Measurements from ENCODE around the gene LRPAP1. TPM values are rescaled to one million over a fixed set of nuclear protein-coding genes. Genes with fewer than 3 reads are reported as not detected.

LRPAP1 gene
- total RNA-seq, 1 donor from 2014 or later = 81.6 TPM

DNA sequence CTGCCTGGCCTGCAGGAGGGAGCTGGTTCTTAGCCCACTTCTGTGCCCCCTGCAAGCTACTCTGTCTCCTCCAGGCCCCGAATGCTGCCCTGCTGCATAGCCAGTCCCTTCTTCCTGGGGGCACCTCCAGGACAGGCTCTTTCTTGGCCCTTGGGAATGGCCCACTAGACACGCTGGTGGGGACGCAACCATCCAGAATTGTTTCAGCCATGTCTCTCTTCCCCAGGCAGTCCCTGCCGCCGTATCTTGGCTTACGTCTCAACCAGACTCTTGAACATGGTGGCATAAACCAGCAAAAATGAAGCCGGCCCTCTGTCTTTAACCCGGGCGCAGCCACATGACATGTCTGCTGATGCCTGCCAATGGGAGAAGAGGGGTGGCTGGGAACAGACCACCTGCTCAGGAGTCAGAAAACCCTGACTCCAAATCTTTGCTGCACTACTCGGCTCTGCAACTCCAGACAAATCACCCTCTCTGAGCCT is 9.0 kb downstream of the LRPAP1 start:
- H3K4me3 ChIP-seq (ENCODE audit: low read depth, low read length) = no peak overlapping the region
- TF ChIP-seq, protein P1, sequence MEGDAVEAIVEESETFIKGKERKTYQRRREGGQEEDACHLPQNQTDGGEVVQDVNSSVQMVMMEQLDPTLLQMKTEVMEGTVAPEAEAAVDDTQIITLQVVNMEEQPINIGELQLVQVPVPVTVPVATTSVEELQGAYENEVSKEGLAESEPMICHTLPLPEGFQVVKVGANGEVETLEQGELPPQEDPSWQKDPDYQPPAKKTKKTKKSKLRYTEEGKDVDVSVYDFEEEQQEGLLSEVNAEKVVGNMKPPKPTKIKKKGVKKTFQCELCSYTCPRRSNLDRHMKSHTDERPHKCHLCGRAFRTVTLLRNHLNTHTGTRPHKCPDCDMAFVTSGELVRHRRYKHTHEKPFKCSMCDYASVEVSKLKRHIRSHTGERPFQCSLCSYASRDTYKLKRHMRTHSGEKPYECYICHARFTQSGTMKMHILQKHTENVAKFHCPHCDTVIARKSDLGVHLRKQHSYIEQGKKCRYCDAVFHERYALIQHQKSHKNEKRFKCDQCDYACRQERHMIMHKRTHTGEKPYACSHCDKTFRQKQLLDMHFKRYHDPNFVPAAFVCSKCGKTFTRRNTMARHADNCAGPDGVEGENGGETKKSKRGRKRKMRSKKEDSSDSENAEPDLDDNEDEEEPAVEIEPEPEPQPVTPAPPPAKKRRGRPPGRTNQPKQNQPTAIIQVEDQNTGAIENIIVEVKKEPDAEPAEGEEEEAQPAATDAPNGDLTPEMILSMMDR (conservative IDR thresholded peaks at IDR 0.05; ENCODE audit: low read depth, low read length) = no peak
- no peak for DNase-seq (ENCODE audit: low read depth)

- H3K4me3 ChIP-seq (ENCODE audit: low read depth, low read length) = no peak overlapping the region
- TF ChIP-seq, protein P1 (conservative IDR thresholded peaks at IDR 0.05; ENCODE audit: low read depth, low read length) = no peak
- DNase-seq (ENCODE audit: low read depth) = no peak
Observed at GRCh38 chr4:3522651-3523050, 9.6 kb downstream of the LRPAP1 start.

GRCh38 chr4:3522326-3522640 is 9.9 kb downstream of the LRPAP1 start:
- DNase-seq (ENCODE audit: low read depth) = no peak
- H3K4me3 ChIP-seq (ENCODE audit: low read depth, low read length) = no peak overlapping the region
- TF ChIP-seq, protein P1 (conservative IDR thresholded peaks at IDR 0.05; ENCODE audit: low read depth, low read length) = no peak

DNA sequence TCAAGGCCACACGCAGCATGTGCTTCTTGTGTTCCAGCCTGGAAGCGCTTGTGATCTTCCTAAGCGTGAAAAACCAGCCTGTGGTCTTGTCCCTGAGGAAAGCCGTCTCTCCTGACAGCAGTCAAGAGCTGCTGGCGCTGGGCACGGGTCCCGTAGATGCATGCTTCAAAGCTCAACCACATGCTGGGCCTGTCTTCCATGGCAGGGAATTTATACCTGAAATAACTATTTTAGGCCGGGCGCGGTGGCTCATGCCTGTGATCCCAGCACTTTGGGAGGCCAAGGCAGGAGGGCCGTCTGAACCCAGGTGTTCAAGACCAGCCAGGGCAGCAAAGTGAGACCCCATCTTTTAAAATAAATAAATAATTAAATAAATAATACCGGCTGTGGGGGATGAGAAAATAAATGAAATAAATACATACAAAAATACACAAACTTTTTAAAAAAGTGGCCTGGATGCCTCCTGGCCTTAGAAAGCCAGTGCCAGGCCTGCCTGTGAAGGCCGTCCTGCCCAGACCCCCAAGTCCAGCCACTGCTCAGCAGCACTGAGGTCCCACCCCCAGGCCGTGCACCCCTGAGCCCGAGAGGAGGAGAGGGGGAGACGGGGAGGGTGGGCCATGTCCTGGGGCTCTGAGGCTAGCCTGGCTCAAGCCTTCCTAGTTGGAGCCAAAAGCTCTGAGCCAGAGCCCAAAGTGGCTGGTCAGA is 10.4 kb downstream of the LRPAP1 start:
- TF ChIP-seq, protein P1 (conservative IDR thresholded peaks at IDR 0.05; ENCODE audit: low read depth, low read length) = no peak
- H3K4me3 ChIP-seq (ENCODE audit: low read depth, low read length) = no peak overlapping the region
- DNase-seq (ENCODE audit: low read depth) = no peak

DNA sequence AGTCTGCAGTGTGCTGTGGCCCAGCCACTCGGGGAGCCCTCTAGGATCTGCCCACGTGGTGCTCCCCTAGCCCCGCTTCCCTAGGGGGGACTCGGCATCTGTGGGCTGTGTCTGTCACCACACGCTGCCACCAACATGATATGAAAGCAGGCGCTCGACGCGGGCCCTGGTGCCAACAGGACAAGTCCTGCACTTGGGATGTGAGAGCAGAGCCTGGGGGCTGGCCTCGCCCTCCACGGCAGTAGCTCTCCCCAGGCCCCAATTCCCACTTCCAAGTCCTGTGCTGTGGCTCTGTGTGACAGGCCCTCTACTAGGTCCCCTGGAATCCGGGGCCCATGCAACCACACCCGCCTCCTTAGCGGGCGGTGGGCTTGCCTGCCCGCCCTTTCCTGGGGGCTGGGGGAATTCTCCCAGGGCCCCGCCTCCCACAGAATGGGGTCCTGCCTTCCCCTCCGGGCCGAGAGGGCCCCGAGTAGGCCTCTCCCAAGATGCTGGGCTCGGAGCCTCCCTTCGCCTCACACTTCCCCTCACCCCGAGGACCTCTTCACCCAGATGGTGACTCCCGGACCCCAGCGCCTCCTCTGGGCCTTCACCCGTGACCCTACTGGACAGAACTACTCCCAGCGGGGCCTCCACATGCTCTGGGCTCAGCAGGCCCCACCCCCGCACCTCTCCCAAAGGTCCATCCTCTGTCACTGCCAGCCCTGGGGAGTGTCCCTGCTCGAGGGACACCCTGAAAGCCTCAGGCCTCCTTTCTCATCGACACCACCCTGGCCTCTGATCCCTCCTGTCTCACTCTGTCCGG is 11.2 kb downstream of the LRPAP1 start:
- TF ChIP-seq, protein P1 (conservative IDR thresholded peaks at IDR 0.05; ENCODE audit: low read depth, low read length) = no peak
- no peak for DNase-seq (ENCODE audit: low read depth)
- H3K4me3 ChIP-seq (ENCODE audit: low read depth, low read length) = no peak overlapping the region

GRCh38 chr4:3520276-3520675 is 11.9 kb downstream of the LRPAP1 start:
- no peak overlapping the region for H3K4me3 ChIP-seq (ENCODE audit: low read depth, low read length)
- TF ChIP-seq, protein P1 (conservative IDR thresholded peaks at IDR 0.05; ENCODE audit: low read depth, low read length) = no peak
- DNase-seq (ENCODE audit: low read depth) = no peak
